GM12873 (cell line): ENCODE measurements around the gene NRK.

Source experiments
- CTCF ChIP-seq: IDR thresholded peaks from 2 replicates; pipeline ENCODE4 v1.5.1; 2012; ENCODE audit warnings: low read depth, mild to moderate bottlenecking, moderate library complexity, low read length, control low read depth; ENCODE audit not compliant: insufficient read depth; ENCODE audit errors: missing control alignments

Gene NRK

GRCh38 chrX:105820247-105820646 is 2.1 kb upstream of the NRK start:
- TF ChIP-seq CTCF: no peak

- TF ChIP-seq CTCF: no peak
Measured at GRCh38 chrX:105821471-105822121, 743 bp upstream of the NRK start.

- TF ChIP-seq CTCF: no peak
Measured at GRCh38 chrX:105823092-105823455, 735 bp downstream of the NRK start.

GRCh38 chrX:105829011-105829410 is 6.7 kb downstream of the NRK start:
- no peak for TF ChIP-seq CTCF

GRCh38 chrX:105837232-105837631 is 14.9 kb downstream of the NRK start:
- TF ChIP-seq CTCF: no peak

GRCh38 chrX:105845631-105846030 is 23.3 kb downstream of the NRK start:
- TF ChIP-seq CTCF: no peak

GRCh38 chrX:105865709-105866108 is 43.4 kb downstream of the NRK start:
- no peak for TF ChIP-seq CTCF
